Upper lobe of left lung (tissue), 6 donors: ENCODE data around the gene VAPA. TPM values are rescaled to one million over a fixed set of nuclear protein-coding genes. Genes with fewer than 3 reads are reported as not detected.

Experiments
- ATAC-seq, 2 donors: fragments of 200-7000 bp; cut with Tn5 transposase; one replicate each; pipeline ENCODE4 v1.9.1; 2022; ENCODE audit warnings: mild to moderate bottlenecking in 2 of 2, moderate library complexity in 2 of 2; ENCODE audit not compliant: low FRiP score in 2 of 2
- DNase-seq, 2 donors: peaks; one replicate each; pipeline ENCODE4 v3.0.0-alpha.2; 2019 to 2020
- H3K27ac ChIP-seq, 4 donors: fragments of 200-600 bp; sonication (generic); one replicate each; pipeline ENCODE4 v1.5.1; 2016 to 2019
- H3K27me3 ChIP-seq, 4 donors: fragments of 200-600 bp; sonication (generic); one replicate each; pipeline ENCODE4 v1.5.1; 2017 to 2019
- H3K36me3 ChIP-seq, 4 donors: fragments of 200-600 bp; sonication (generic); one replicate each; pipeline ENCODE4 v1.5.1; 2016 to 2019
- H3K4me1 ChIP-seq, 4 donors: fragments of 200-600 bp; sonication (generic); one replicate each; pipeline ENCODE4 v1.5.1; 2018 to 2019
- H3K4me3 ChIP-seq, 4 donors: fragments of 200-600 bp; sonication (generic); one replicate each; pipeline ENCODE4 v1.5.1; 2017 to 2019; ENCODE audit warnings: mild to moderate bottlenecking in 2 of 4, moderate library complexity in 1 of 4
- H3K9me3 ChIP-seq, 4 donors: fragments of 200-600 bp; sonication (generic); one replicate each; pipeline ENCODE4 v1.5.1; 2018 to 2019
- EP300 ChIP-seq, 4 donors: sonication (generic); formaldehyde crosslinking; IDR thresholded peaks; one replicate each; pipeline ENCODE4 v1.5.1; 2017; ENCODE audit warnings: antibody characterized with exemption in 4 of 4, control low read depth in 2 of 4
- POLR2A ChIP-seq, 4 donors: fragments of 450-650 bp; IDR thresholded peaks; one replicate each; pipeline ENCODE4 v1.5.1; 2016 to 2017; ENCODE audit warnings: antibody characterized with exemption in 4 of 4, mild to moderate bottlenecking in 2 of 4
- POLR2AphosphoS5 ChIP-seq, 2 donors: sonication (generic); formaldehyde crosslinking; IDR thresholded peaks; one replicate each; pipeline ENCODE4 v1.5.1; 2017; ENCODE audit warnings: antibody characterized with exemption in 2 of 2
- WGBS, 2 donors: methylation state at CpG; one replicate each; pipeline ENCODE4 v1.1.5; 2017 to 2018; 5-methylcytosine and 5-hydroxymethylcytosine counted together
- total RNA-seq, 6 donors: library from RNA; depleted of rRNA in 4 of 6; stranded (reverse); fragments of >200 nt in 4 of 6; gene quantifications; one replicate each; pipeline versions ENCODE4 v1.1.0 to v1.2.1, GENCODE V29; 2016 to 2021
- TF ChIP-seq, protein P1 (sequence below), 6 experiments: fragments of 450-650 bp in 4 of 6; fragments of 200-600 bp in 2 of 6; sonication (generic) in 2 of 6; IDR thresholded peaks; one replicate each; pipeline ENCODE4 v1.5.1; 2016 to 2019; ENCODE audit warnings: antibody characterized with exemption in 6 of 6
- donor health status: DM: no; HTN: no; CAD: no; lungs with moderate emphysema.
- donor health status: DM: no; HTN: yes; CAD: no; lungs with severe emphysema.

VAPA gene
- total RNA-seq, 6 donors from 2014 or later: 233 to 566 (median 285) TPM

DNA sequence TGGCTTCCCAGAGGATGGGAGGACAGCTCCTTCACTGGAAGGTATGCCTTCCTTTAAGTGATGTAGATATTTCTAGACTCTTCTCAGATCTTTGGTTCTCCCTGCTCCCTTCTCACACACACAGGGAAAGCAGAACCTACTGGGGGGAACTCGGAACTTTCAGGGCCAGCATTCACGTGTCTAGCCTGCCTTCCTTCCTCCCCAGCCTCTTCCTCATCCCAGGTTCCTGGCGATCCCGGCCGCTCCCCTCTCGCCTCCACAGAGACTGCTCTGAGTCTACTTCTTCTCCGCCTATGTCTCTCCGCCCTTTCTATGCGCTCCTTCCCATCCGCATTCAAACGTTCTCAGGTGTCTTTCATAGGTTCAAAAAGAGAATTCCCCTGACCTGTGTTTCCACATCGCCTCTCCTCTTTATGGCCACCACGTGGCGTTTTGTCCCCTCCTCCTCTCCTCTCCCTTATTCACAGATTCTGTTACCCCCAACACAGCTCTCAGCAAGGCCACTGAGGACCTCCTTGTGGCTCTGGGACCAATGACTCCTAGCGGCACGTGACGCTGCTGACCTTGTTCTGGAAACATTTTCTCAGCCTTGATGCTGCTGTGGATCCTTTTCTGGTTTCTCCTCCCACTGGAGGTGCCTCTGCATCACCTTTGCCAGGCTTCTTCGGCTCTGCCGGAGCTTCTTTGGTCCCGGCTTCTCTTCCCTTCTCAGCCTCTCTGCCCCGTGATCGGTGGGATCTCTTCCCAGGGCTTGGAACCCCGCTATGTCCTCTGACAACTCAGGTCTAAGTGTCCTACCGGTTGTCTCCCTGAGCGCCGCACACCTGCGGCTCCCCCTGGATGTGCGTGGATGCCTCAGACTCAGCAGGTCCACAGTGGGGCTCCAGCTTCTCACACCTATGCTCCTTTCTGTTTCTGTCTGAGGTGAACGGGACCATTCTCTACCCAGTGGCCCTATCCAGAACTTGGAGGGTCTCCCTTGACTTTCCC, 77.5 kb downstream of the VAPA start:
- H3K27me3 ChIP-seq: no peaks in the 10 kb centered on the region
- no peak for ATAC-seq
- H3K36me3 ChIP-seq: no peaks in the 10 kb centered on the region
- H3K4me1 ChIP-seq: peaks cover 0 to 2% (median 0%) of the 10 kb centered on the region in 4 donors
- TF ChIP-seq, protein P1, sequence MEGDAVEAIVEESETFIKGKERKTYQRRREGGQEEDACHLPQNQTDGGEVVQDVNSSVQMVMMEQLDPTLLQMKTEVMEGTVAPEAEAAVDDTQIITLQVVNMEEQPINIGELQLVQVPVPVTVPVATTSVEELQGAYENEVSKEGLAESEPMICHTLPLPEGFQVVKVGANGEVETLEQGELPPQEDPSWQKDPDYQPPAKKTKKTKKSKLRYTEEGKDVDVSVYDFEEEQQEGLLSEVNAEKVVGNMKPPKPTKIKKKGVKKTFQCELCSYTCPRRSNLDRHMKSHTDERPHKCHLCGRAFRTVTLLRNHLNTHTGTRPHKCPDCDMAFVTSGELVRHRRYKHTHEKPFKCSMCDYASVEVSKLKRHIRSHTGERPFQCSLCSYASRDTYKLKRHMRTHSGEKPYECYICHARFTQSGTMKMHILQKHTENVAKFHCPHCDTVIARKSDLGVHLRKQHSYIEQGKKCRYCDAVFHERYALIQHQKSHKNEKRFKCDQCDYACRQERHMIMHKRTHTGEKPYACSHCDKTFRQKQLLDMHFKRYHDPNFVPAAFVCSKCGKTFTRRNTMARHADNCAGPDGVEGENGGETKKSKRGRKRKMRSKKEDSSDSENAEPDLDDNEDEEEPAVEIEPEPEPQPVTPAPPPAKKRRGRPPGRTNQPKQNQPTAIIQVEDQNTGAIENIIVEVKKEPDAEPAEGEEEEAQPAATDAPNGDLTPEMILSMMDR (IDR thresholded peaks at IDR 0.05): no peak
- TF ChIP-seq POLR2A (IDR thresholded peaks at IDR 0.05): no peak
- TF ChIP-seq EP300 (IDR thresholded peaks at IDR 0.05): no peak
- no peak for TF ChIP-seq POLR2AphosphoS5 (IDR thresholded peaks at IDR 0.05)
- whole genome bisulfite sequencing, 2 donors: 88 to 91% methylated on average over 29 of the region's 29 CpGs
- H3K9me3 ChIP-seq: no peaks in the 10 kb centered on the region
- no peak overlapping the region for H3K27ac ChIP-seq
- H3K4me3 ChIP-seq: no peak overlapping the region
- no peak for DNase-seq

- WGBS, 2 donors: 53 to 69% methylated on average over 9 of the region's 9 CpGs
- Histone ChIP-seq H3K9me3 (no peaks in the 10 kb centered on the region), H3K27me3 (no peaks in the 10 kb centered on the region), H3K4me1 (peaks cover 0 to 2% (median 0%) of the 10 kb centered on the region in 4 donors), H3K27ac (no peak overlapping the region), H3K4me3 (no peak overlapping the region), H3K36me3 (no peaks in the 10 kb centered on the region)
- peak in 1 of 2 donors; percentile 39 for TF ChIP-seq POLR2AphosphoS5 (IDR thresholded peaks at IDR 0.05)
- TF ChIP-seq, protein P1 (IDR thresholded peaks at IDR 0.05): no peak
- no peak for DNase-seq
- peak in 1 of 2 donors; percentile 11 for ATAC-seq
Observed at GRCh38 chr18:9992300-9992972, 78.6 kb downstream of the VAPA start.

- Histone ChIP-seq H3K27me3 (no peaks in the 10 kb centered on the region), H3K4me1 (peaks cover 0 to 2% (median 0%) of the 10 kb centered on the region in 4 donors), H3K9me3 (peaks cover 0 to under 1% (median 0%) of the 10 kb centered on the region in 4 donors), H3K4me3 (no peak overlapping the region), H3K27ac (no peak overlapping the region), H3K36me3 (no peaks in the 10 kb centered on the region)
- 86 to 90% methylated on average over 11 of the region's 11 CpGs for WGBS, 2 donors
- ATAC-seq (no peak), DNase-seq (no peak)
- TF ChIP-seq, protein P1 (IDR thresholded peaks at IDR 0.05): no peak
- no peak for TF ChIP-seq EP300 (IDR thresholded peaks at IDR 0.05)
- no peak for TF ChIP-seq POLR2A (IDR thresholded peaks at IDR 0.05)
- no peak for TF ChIP-seq POLR2AphosphoS5 (IDR thresholded peaks at IDR 0.05)
Observed at GRCh38 chr18:9992973-9993520, 79.2 kb downstream of the VAPA start.

DNA sequence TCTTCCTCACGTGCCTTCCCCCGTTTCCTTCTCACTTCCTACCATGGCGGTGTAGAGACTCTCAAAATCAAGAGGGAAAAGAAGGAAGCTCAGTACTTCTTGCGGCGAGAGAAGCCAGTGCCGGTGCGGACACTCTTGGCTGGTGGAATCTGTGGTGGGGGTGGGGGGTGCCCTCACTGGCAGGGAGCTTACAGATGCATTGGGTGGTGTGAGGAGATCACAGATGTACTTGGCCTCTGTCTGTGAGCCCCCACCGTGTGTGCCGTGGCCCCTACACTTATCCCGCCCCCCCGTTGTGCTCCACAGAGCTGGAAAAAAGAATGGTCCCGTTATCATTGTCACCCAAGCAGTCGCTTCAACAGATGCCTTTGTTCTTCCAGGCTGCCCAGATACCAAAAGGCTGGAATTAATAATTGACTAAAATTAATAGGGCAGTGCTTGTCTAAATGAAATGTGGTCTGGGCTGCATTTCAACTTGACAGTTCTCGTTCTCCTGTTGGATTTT, 79.8 kb downstream of the VAPA start:
- peaks cover 0 to 6% (median 2%) of the 10 kb centered on the region in 4 donors for H3K9me3 ChIP-seq
- ATAC-seq: no peak
- 80 to 86% methylated on average over 14 of the region's 14 CpGs for WGBS, 2 donors
- no peaks in the 10 kb centered on the region for H3K27me3 ChIP-seq
- no peaks in the 10 kb centered on the region for H3K36me3 ChIP-seq
- no peak for DNase-seq
- no peak overlapping the region for H3K27ac ChIP-seq
- H3K4me3 ChIP-seq: no peak overlapping the region
- TF ChIP-seq, protein P1 (IDR thresholded peaks at IDR 0.05): no peak
- no peak for TF ChIP-seq POLR2AphosphoS5 (IDR thresholded peaks at IDR 0.05)
- no peak for TF ChIP-seq EP300 (IDR thresholded peaks at IDR 0.05)
- no peak for TF ChIP-seq POLR2A (IDR thresholded peaks at IDR 0.05)
- peaks cover 0 to 2% (median 0%) of the 10 kb centered on the region in 4 donors for H3K4me1 ChIP-seq
